ENCODE results near the gene ETF1.

DNA sequence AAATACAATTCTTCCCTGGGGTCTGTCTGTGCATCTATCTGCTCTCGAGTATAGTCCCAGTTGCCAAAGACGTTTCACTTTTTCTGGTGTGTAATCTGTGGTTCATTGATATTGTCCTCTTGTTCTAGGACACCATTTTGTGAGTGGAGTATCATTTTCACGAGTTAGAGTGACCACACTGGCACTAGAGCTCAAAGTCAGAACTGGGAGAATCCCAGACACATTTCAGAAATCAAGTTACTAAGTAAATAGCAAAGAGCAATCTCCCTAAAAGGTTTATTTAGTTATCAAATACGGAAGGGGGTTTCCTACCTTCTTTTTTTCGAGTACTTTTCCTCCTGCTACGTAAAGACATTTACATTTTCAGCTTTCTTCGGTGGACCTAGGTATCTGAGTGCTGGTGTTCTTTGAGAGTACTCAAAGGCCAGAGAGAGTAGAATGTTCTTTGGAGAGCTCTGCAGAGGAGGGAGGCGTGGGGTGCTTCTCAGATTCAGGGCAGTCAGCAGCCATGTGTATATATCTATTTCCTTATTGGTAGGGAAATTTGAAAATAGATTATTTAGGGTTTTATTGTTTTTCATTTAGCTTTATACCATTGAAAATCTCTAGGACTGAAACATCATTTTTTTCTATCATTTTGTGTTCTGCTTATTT lies 41.1 kb upstream of the ETF1 start:
- TF ChIP-seq POLR2AphosphoS5 (IDR thresholded peaks at IDR 0.05; ENCODE audit: low read depth, low read length) (no peak), TAF1 (IDR thresholded peaks at IDR 0.05; ENCODE audit: borderline replicate concordance, insufficient read depth, low read length) (no peak), SIN3A (IDR thresholded peaks at IDR 0.05; ENCODE audit: borderline replicate concordance, insufficient read depth, low read length) (no peak), FOXP2 (optimal IDR thresholded peaks at IDR 0.05; ENCODE audit: borderline replicate concordance, extremely low read depth, extremely low read length, insufficient read depth) (no peak)
- TF ChIP-seq, protein P1, sequence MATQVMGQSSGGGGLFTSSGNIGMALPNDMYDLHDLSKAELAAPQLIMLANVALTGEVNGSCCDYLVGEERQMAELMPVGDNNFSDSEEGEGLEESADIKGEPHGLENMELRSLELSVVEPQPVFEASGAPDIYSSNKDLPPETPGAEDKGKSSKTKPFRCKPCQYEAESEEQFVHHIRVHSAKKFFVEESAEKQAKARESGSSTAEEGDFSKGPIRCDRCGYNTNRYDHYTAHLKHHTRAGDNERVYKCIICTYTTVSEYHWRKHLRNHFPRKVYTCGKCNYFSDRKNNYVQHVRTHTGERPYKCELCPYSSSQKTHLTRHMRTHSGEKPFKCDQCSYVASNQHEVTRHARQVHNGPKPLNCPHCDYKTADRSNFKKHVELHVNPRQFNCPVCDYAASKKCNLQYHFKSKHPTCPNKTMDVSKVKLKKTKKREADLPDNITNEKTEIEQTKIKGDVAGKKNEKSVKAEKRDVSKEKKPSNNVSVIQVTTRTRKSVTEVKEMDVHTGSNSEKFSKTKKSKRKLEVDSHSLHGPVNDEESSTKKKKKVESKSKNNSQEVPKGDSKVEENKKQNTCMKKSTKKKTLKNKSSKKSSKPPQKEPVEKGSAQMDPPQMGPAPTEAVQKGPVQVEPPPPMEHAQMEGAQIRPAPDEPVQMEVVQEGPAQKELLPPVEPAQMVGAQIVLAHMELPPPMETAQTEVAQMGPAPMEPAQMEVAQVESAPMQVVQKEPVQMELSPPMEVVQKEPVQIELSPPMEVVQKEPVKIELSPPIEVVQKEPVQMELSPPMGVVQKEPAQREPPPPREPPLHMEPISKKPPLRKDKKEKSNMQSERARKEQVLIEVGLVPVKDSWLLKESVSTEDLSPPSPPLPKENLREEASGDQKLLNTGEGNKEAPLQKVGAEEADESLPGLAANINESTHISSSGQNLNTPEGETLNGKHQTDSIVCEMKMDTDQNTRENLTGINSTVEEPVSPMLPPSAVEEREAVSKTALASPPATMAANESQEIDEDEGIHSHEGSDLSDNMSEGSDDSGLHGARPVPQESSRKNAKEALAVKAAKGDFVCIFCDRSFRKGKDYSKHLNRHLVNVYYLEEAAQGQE (IDR thresholded peaks at IDR 0.05; ENCODE audit: insufficient read depth in 1 of 2, low read depth in 2 of 2, low read length in 2 of 2): no peak
